Hepatocyte (in vitro differentiated cells): ENCODE measurements around the gene ATP8B4.

Experiments used
- CTCF ChIP-seq: fragments of 200-600 bp; sonication (generic); IDR thresholded peaks from 2 replicates; pipeline ENCODE4 v1.5.1; 2016; ENCODE audit warnings: antibody characterized with exemption, mild to moderate bottlenecking; ENCODE audit not compliant: poor library complexity
- EZH2 ChIP-seq: fragments of 200-600 bp; sonication (generic); IDR thresholded peaks from 2 replicates; pipeline ENCODE4 v1.6.1; 2016; ENCODE audit warnings: antibody characterized with exemption, mild to moderate bottlenecking, borderline replicate concordance

GRCh38 chr15:49916998-49917397, 202.0 kb downstream of the ATP8B4 start:
- no peak for TF ChIP-seq CTCF
- no peak for TF ChIP-seq EZH2
